Inferior parietal cortex (tissue), 1 donor: Measurements from ENCODE around the gene ATAD5.
A peak's percentile ranks its signal among the peaks of the same experiment; 100 is the strongest.
"Not testable (repeated sequence)": the region's sequence is repeated elsewhere in the genome, so short reads cannot be mapped to it uniquely, and the experiment has no call there.

Experiments
- DNase-seq: peaks from one replicate; pipeline ENCODE4 v3.0.0-alpha.2; 2016; ENCODE audit errors: extremely low spot score

The ATAD5 gene

DNA sequence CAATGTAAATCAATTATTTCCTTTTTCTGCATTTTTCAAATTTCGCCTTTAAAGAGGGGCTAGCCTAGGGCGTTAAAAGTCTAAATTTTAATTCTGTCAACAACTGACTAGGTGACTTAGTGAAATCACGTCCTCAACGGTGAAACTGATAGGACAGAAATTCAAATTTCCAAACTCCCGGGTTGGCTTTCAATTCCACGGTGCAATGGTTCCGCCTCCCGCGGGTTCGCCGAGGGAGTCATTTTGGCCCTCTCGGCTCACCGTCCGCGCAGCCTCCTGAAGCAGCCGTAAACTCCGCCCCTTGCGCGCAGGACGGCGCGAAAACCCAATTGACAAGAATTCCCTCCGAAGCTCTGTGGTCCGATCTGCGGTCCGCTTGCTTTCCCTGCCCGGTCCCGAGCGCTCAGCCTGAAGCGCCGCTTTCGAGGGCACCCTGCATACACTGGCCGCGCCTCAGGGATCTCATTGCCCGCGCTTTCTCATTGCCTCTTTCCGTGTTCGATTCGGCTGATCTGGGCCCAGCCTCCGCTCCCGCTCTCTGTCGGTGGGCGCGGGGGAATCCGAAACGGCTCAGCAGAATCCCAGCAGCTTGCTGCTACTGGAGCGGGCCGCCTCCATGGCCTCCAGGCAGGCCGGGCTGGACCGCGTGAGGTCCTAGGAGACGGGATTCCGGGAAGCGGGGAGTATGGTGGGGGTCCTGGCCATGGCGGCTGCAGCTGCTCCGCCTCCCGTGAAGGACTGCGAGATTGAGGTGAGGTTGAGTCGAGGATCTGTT, at the start of gene ATAD5:
Gene ATAD5, plus strand, starts transcription at position 304 of the 775 bp plus-strand sequence. Its CDS starts 382 bp downstream, at position 686.
- DNase-seq: peak; percentile 94

GRCh38 chr17:30782206-30782605, 49.6 kb upstream of the ATAD5 start:
- no peak for DNase-seq

DNA sequence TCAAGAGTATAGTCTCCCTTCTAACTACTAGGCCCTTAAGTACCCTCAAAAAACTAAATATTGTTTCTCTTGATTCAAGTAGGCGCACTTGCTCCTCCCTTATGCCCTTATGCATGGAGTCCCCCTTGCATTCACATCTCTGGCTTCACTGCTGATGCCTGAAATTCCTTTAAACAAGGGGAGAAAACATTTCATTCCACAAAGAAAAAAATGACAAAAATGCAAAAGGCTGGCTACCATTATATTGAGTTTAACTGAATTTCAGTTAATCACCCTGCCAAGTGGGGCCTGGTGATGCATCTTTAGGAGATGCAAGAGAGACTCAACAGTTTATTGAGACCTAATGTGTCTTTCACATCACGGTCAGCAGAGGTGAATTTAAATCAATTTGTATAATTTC, 42.8 kb upstream of the ATAD5 start:
- DNase-seq: no peak

- no peak for DNase-seq
Observed at GRCh38 chr17:30790279-30790678, 41.5 kb upstream of the ATAD5 start.

DNA sequence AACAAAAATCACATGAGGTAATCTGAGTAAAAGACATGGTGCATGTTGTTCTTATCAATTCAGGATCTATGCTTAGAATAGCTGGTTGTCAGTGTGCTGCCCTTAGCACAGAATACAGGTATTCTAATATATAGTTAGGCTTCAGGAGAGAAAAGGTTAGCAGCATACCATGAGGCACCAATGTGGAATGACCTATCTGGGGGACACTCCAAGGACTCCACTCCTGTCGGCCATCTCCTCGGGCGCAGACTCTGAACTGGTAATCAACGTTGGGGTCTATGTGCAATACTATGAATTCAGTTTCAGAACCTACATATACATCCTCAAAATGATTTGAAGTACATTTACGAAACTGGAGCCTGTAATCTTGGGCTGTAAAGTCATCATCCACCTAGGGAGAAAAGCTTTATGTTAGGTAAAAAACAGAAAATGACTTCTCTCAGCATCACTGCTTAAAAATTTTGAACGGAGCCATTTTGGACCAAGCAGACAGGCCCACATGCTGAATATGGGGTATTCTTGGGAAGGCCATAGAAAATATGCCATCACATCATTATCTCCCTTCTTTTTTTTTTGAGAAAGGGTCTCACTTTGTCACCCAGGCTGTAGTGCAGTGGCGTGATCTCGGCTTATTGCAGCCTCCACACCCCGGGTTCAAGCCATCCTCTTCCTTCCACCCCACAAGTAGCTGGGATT, 38.3 kb upstream of the ATAD5 start:
- no peak for DNase-seq

- DNase-seq: no peak
Observed at GRCh38 chr17:30794372-30794771, 37.4 kb upstream of the ATAD5 start.

GRCh38 chr17:30796016-30796415, 35.8 kb upstream of the ATAD5 start:
- DNase-seq: no peak

DNA sequence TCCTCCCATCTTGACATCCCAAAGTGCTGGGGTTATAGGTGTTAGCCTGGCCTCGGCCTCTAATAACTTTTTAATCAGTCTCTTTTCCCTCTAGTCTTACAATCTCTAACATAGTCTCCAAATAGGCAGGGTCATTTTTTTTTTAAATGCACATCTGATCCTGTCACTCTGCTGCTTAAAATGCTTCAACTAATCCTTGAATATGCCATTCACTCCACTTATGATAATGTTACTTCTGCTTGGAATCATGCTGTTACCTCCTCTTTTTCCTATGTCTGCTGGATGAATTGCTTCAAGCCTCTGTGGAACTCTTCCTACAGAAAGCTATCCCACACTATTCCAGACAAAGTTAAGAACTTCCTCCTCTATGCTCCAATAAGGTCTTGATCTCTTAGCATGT, 30.1 kb upstream of the ATAD5 start:
- DNase-seq: no peak

- no peak for DNase-seq
Observed at GRCh38 chr17:30805944-30806456, 25.8 kb upstream of the ATAD5 start.

GRCh38 chr17:30807896-30808295, 23.9 kb upstream of the ATAD5 start:
- no peak for DNase-seq

- DNase-seq: no peak
Observed at GRCh38 chr17:30808785-30809286, 22.9 kb upstream of the ATAD5 start.

- no peak for DNase-seq
Observed at GRCh38 chr17:30809867-30810266, 21.9 kb upstream of the ATAD5 start.

DNA sequence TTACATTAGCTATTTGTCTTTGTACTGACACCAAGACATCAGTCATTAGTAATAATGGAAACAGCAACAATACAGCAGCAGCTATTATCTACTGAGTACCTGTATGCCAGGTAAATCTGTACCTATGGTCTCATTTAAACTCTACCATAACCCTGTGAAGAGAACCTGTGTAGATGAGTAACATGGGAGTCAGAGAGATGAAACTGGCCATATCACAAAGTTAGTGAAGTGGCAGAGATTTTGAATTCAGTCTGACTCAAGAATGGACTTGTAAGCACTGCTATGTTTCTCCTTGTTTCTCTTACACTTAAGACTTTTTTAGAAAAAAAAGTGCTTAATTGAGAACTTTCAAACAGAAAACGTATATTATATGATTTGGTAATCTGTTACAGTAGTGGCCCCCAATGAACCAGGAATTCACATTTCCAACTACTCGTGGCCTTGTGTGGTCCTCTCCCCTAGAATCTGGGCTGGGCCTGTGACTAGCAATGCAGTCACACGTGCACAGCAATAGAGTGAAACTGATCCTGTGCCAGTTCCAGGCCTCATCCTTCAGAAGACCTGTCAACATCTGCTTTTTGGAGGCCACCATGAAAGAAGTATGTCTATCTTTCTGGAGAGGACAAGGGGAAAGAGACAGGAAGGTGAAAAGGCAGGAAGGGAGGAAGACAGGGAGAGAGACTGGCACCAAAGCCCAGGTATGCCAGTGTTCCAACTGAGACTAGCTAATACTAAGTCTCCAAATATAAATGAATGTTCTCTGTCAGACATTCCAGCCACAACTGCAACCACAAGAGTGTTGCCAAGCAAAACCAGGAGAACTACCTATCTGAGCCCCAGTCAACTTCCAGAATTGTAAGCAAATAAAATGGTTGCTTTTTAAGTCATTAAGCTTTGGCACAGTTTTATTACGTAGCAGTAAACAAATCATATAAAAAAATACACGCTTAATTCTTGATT, 19.3 kb upstream of the ATAD5 start:
- DNase-seq: no peak

DNA sequence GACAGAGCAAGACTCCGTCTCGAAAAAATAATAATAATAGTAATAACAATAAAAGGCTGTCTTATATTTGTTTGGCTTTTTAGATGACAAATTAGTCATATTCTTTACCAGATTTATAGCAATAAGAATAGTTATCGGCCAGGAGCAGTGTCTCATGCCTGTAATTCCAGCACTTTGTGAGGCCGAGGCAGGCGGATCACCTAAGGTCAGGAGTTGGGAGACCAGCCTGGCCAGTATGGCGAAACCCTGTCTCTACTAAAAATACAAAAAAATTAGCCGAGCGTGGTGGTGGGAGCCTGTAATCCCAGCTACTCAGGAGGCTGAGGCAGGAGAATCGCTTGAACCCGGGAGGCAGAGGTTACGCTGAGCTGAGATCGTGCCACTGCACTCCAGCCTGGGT, 17.5 kb upstream of the ATAD5 start:
- not testable (repeated sequence) for DNase-seq

DNA sequence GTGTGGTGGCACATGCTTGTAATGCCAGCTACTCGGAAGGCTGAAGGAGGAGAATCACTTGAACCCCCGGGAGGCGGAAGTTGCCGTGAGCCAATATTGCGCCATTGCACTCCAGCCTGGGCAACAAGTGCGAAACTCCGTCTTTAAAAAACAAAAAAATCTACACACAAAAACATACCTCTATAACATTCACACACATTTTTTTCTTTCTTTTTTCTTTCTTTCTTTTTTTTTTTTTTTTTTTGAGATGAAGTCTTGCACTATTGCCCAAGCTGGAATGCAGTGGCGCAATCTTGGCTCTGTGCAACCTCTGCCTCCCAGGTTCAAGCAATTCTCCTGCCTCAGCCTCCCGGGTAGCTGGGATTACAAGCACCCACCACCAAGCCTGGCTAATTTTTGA, 16.9 kb upstream of the ATAD5 start:
- not testable (repeated sequence) for DNase-seq

- no peak for DNase-seq
Observed at GRCh38 chr17:30816165-30816564, 15.6 kb upstream of the ATAD5 start.

DNA sequence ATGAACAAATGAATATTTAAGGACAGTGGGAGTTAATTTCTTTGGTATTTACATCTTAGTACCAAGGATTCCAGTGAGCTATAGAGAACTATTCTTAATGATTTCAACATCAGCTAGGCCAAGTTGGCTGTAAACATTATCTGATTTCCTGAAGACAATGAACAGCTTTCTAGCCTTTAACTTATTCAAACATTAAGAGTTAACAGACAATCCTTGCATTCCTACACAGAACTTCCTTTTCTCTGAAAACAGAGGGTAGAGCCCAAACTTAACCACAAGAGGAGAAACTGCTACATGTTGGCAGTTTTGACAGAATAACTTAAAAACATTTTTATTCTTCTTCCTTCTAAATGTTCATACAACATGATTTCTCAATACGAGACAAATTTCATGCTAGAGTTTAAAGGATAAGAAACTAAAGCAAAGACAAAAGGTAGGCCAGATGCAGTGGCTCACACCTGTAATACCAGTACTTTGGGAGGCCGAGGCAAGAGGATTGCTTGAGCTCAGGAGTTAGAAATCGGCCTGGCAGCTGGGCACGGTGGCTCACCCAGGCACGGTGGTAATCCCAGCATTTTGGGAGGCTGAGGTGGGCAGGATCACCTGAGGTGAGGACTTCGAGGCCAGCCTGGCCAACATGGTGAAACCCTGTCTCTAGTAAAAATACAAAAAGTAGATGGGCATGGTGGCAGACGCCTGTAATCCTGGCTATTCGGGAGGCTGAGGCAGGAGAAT, 11.6 kb upstream of the ATAD5 start:
- DNase-seq: no peak

DNA sequence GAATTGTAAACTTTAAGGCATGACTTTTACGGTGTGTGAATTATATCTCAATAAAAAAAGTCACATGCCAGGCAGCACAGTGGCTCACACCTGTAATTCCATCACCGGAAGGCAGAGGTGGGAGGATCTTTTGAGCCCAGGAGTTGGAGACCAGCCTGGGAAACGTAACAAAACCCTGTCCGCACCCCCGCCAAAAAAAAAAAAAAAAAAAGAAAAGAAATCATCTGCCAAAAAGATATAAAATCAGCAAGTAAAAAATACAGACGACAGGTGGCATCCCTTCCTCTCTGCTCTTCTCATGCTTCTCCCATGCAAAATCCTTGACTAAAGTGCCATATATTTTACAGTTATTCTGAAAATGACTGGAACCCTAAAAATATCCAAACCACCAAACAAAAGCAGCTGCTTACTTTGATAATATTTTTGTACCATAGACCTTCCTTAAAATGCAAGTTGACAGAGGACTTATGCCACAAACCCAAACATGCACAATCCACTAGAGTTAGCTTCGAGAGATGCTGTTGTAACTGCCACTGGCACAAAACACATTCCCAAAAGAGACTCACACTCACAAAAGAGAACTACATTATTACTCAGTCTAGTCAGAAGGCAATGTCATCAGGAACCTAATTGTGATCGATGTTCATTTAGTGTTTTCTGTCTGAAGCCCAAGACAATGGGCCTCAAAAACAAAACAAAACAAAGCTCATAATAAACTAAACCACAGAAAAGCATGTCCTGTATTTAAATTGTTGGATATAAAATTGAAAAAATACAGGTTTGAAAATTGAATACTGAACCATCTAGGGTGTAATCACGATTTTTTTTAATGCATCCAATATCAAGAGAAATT, 9.7 kb upstream of the ATAD5 start:
- DNase-seq: no peak

DNA sequence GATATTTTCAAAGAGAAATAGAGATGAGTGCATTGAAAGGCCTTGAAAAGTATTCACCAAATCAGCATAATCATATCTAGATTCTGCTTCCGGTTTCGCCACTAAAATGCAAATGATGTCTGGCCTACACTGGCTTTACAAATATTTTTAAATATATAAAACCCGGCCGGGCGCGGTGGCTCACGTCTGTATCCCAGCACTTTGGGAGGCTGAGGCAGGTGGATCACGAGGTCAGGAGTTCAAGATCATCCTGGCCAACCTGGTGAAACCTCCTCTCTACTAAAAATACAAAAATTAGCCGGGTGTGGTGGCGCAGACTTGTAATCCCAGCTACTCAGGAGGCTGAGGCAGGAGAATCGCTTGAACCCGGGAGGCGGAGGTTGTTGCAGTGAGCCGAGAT, 8.8 kb upstream of the ATAD5 start:
- not testable (repeated sequence) for DNase-seq

DNA sequence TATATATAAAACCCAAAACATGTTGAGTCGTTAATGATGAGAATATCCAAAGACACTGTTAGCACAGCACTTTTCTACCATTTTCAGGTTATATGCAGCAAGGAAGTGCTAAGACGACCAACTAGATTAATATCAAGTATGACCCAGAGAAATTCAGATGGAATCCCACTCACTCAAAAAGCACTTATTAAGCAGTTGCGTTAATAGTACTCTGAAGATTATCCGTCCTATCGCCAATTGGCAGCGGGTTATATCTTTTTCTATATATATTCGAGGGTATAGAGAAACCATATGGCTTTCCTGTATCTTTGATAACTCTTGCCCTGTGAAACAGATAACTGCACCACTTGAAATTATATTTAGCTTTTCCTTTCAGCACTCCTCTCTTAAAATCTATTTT, 8.3 kb upstream of the ATAD5 start:
- DNase-seq: no peak
